DMS153 treated with DMSO at 0.1 percent for 48 hours (cell line): ENCODE results near the gene HIGD1C.
"Not testable (repeated sequence)": the region's sequence is repeated elsewhere in the genome, so short reads cannot be mapped to it uniquely, and the experiment has no call there.

ENCODE experiments used
- DNase-seq: peaks from one replicate; lab custom pipeline; 2025; ENCODE audit not compliant: unreplicated experiment; lab: John Stamatoyannopoulos, UW

The HIGD1C gene

DNA sequence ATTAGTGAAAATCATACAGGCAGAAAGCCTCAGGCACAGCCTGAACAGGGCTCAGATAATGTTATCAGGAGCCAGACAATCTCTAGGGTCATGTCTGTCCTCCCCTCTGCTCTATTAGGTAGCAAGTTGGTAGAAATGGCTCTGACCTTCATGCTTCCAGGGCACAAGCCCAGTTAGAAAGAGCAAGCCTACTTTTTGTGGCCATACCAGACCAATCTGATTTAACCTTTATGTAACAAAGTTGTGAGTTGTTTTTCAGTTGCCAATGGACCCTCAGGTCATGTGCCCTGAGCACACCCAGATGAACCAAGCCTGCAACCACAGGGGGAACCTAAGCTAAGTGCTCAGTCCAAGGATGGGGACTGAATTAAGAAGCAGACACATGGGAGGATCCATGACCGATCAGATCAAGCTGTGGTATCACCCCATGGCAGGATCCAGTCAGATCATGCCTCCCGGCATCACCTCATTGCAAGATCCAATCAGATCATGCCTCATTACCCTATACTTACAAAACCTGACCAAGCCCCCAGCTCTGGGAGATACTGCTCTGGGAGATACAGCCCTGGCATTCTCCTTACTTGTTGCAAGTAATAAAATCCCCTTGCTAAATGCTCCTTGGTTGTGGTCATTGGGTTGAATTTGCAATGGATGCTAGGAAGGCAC, 18.8 kb upstream of the HIGD1C start:
- DNase-seq = no peak

DNA sequence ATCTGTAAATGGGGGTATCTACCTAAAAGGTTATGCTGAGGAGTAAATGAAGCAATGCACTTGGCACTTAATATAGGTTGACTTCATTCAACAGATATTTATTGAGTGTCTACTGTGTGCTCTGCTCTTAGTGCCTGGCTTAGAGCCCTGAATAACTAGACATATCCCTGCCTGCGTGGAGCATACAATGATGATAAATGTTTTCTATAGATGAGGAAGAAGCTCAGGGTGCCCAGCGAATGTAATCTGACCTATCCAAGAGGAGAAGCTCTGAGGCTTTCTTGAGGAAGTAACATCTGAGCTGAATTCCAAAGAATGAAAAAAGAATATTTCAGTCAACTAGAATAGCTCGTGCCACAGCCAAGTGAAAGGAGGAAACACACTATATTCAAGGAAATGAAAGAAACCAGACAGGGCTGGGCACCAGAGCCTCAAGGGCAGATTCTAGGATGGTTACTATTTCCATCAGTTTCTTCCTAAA, 17.9 kb upstream of the HIGD1C start:
- DNase-seq = no peak

DNA sequence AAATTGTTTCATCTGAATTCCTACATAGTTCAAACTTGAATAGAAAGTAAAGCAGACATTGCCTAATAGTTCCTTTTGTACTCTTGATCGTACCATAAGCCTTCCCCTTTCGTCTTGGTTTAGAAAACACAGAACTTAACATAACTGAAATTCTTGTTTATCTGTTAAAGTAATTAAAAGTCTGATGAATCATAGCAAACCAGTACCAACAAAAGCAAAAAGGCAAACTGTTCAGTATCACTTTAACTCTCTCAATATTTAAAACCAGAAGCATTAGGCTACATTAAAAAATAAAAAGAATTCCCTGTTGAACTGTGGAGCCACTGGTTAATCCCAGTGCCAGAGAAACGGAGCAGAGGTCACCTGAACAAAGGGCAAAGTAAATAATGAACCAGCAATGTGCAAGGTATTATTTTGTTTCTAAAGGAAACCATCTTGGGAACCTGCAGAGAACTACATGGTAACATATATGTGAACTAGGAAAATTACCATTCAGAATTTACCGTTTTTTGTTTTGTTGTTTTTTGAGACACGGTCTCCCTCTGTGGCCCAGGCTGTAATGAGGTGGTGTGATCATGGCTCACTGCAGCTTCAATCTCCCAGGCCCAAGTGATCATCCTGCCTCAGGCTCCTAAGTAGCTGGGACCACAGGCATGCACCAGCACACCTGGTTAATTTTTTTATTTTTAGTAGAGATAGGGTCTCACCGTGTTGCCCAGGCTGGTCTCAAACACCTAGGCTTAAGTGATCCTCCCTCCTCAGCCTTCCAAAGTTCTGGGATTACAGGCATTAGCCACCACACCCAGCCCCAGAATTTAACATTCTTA, 17.1 kb upstream of the HIGD1C start:
- no peak for DNase-seq

DNA sequence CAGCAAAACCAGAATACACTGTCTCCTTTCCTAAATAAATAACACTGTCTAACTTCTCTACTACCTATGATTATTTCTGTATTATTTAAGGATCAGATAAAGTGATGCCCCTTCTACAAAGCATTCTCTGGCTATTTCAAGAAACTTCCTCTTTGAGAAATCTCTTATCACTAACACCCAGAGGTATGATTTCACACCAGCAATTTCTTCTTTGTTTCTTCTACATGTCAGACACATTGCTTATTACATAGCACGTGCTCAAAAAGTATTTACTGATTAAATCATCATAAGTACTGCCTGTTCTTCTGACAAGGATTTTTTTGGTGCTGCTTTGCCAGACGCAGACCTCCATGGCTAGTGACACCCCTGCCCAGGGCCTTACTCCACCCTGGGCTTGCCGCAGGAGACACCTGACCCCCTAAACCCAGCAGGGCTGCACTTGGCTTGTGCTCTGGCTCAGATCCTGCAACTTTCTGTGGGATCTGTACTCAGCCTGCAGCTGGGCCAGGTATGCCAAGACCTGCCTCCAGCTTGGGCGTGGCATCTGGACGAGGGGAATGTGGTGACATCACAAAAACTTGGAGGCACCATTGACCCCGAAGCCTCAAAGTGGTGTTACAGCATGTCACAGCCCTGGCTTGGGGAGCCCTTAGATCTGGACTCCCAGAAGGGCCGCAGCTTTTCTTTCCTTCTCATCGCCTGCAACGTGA, 15.4 kb upstream of the HIGD1C start:
- DNase-seq = no peak

DNA sequence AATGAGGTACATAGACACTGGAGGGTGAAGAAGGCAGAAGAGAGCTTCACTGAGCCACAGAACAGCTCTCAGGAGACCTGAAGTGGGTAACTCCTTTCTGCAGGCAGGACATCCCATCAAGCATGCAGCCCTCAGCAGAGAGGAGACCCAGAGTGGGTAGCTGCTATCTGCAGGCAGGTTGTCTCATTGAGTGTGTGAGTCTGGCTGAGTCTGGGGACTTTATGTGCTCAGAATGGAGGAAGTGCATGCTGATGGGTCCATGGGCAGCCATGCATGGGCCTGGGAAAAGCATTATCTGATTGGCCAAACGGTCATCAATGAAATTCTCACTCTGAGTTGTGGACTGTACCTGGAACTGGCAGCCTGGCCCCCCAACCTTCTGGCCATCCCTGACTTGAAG, 14.7 kb upstream of the HIGD1C start:
- no peak for DNase-seq

DNA sequence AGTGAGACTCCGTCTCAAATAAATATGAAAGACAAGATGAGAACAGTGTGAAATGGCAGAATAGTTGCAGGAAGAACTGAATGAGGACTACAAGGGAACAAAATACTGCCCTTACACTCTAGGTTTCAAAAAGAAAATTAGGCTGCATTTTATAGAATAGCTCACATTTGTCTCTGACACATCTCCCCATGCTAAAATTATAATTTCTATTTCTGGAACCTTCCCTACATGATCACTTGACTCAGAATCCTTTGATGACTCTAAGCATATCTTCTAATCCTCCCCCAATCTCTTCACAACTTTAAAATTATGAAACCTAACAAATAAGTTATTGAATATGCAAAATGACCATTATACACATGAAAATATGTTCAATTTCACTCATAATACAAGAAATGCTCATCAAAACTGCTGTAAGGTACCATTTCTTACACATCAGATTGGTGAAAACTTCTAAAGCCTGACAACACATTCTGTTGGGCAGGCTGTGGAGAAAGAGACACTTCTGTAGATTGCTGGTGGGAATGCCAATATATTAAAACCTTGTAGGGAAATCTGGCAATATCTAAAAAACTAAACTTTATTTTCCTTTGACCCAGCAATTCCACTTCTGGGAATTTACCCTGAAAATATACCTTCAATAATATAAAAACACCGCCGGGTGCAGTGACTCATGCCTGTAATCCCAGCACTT, 4.3 kb upstream of the HIGD1C start:
- no peak for DNase-seq

DNA sequence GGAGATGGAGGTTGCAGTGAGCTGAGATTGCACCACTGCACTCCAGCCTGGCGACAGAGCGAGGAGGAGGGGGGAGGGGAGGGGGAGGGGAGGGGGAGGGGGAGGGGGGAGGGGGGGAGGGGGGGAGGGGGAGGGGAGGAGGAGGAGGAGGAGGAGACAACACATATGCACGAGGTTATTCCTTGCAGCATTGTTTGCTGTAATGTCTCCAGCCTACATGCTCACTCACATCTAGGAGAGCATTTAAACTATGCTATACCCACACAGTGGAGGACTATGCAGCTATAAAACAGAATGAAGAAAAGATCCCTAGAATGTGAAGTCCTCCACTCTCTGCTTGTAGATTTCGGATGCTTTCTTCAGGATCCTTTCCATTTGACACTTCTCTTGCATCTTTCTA, 3.5 kb upstream of the HIGD1C start:
- no peak for DNase-seq

DNA sequence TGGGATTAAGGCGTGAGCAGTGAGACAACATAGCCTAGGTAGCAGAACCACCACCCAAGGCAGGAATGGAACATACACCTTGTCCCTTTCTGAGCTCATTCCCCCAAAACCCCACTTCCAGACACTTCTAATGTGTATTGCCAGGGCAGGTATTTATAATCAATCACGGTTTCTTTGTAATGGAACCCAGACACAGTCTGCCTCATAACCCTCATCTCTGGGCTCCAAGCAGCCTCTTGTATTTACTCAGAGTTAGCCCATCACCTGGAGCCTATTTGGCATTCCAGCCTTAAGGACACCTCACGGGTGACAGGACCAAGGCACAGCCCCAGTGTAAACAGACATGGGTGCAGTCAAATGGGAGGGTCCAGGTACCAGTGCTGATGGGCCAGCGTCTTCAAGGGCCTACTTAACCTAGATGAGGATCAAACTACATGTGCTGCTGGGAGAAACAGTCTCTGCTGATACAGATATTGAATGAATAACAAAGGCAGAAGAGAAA, 2.5 kb upstream of the HIGD1C start:
- DNase-seq = no peak

DNA sequence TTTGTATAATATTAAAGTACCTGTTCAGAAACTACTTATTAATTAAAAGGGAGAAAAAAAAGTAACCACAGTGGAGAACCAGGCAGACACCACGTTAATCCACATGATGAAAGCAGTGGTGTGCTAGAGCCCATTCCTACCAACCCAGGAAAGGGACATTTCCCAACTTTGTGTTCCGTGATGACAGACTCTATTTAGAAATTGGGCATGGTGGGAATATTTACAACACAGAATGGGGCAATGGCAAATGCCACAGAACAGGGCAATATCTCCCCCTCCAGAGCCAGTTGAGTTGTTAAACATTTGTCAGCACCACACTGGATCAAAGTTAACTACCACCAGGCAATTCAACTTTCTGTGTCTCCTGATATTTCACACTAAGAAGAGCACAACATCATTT, 1.2 kb upstream of the HIGD1C start:
- DNase-seq = no peak

DNA sequence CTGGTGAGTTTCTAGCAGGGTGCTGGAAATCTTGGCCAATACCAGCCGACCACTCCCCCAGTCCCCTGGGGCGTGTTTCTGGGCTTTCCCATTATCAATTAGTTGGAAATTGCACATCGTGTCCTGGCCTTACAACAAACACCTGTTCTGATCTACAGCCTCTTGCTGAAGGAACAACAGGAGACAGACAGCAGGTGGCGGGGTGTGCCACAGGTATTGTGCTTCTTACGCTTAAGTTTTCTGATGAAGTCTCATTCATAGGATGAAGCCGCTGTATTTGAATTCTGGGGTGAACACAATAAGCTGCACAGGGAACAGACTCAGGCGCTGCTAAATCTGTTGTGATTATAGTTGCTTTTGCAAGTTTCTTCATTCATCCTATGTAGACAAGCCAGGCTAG, 703 bp downstream of the HIGD1C start:
- DNase-seq = no peak

DNA sequence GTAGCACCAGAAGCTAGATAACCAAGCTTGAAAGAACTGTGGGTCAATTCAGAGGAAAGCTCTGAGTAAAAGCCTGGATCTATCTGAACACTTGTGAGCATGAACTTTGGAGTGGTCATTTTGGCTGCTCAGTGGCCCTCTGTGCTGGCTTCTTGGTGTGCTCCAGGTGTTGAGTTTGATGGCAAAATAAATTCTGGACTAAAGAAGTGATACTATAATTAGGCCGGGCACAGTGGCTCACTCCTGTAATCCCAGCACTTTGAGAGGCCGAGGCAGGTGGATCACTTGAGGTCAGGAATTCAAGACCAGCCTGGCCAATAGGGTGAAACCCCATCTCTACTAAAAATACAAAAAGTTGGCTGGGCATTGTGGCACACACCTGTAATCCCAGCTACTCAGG, 2.4 kb downstream of the HIGD1C start:
- DNase-seq = not testable (repeated sequence)

DNA sequence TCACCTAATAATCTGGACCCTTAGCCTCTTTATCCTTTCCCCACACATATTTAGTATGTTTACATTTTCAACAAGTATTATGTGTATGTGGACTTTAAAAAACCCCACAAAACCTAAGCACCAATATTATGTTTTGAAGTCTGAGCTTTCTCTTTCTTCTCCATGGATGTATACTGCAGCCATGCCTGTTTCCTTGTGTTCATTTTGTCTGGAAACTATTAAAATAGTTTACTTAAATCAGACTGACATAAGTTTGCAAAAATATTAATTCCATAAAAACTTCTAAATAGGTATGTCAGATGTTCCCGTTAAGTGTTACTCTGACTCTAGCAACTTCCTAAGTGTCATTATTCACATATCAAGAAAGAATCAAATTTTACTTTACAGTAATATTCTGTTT, 2.9 kb downstream of the HIGD1C start:
- no peak for DNase-seq

DNA sequence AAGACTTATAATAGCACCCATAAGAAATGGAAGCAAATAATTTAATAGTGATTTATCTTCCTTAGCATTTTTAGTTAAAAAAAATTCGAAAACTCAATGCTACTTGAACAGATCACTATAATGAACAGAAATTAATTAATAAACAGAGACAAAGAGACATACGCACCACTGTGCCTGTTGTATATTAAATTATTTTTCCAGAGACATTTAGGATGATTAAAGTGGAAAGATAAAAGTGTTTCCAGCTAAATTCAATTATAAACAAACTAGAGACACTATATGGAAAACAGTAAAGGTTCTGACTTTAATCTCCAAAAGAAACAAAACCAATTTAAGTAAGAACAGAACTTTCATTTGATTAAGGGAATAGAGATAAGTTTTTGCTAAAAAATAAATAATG, 3.4 kb downstream of the HIGD1C start:
- no peak for DNase-seq

DNA sequence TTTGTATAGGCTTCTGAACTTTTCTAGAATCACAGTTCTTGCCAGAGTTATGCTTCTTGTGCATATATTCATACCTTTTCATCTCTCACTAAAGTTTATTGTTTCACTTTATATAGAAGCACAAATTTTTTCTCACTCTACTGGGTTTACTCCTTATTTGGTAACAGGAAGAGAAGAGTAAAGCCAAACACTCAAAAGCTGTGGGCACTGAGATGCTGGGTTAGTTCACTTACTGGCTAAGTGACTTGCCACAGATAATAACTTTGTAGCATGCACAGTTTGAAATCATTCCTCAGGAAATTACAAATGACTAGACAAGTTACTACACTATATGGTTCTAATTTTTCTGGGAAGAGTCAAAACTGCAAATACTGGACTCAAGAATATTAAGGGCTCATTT, 7.8 kb downstream of the HIGD1C start:
- DNase-seq = no peak

DNA sequence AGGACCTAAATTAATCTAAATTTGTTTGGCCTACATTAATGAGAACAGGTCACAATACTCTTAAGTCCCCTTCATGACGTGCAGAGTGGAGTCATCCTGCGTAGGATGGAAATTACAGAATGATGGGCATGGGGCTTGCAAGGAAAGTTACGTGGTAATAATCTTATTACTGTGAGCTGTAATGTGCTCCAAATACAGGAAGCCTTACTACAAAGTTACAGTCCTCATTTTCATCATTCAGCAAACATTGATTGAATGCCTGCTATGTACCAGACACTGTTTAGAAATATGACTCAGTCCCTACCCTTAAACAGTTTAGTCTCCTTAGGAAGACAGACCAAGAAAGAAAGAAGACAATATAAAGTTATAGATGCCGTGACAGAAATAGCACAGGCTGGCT, 9.4 kb downstream of the HIGD1C start:
- DNase-seq = no peak

DNA sequence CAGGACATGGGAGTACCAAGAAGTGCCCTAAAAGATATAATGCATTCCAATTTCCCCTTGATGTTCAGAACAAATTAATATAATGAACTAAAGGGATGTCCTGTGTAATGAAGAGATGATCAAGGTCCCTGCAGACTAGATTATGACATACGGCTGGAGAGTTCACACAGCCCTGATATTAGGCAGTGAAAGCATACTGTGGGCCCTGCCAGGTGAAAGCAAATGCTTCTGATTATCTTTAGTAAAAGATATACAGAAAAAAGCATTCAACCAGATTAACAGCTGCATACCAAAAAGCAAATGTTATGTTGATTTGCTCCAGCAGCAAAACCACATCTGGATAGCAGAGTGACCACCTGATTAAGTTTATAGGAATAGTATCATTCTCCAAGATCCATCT, 12.1 kb downstream of the HIGD1C start:
- no peak for DNase-seq

DNA sequence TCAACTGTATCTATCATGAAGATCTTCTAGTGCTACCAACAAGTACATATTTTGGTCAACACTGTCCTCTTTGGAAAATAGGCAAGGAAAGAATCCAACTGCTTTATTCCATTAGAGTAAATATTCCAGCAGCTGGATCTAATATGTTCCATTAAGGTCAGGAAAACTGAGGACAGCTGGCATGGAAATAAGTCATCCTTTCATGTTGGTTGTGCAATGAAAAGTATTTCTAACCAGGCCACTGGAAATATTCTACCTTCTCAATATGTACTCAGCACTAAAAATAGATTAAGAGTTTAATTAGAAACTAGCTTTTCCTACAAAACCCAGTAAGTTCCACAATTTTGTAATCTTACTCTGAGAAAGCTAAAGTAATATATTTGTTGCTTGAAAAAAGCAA, 19.6 kb downstream of the HIGD1C start:
- DNase-seq = no peak

DNA sequence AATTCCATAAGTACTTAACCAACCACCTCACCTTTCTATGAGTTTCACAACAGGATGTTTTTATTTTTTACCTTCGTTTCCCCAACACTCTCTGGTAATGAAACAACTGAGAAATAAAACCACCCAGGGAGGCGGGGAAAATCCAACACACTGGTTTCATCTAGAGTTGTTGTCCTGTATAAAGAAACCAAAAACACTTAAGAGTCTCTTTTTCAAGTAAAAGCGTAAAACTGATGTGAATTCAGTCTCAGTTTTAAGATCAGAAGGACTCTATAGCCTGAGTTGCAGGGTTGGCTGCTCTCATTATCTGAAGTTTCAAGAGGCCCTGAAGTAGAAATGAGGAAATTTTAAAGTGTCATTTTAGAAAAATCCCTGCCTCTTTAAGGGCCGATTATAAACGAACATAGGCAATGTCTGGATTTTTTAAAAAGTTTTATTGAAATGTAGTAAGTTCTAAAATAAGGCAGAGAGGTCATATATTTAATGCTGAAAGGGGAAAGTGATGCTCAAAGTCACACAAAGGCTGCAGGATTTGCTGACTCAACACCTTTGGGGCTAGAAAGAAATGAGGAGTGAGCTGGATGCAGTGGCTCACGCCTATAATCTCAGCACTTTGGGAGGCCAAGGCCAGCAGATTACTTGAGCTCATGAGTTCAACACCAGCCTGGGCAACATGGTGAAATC, 27.2 kb downstream of the HIGD1C start:
- no peak for DNase-seq

DNA sequence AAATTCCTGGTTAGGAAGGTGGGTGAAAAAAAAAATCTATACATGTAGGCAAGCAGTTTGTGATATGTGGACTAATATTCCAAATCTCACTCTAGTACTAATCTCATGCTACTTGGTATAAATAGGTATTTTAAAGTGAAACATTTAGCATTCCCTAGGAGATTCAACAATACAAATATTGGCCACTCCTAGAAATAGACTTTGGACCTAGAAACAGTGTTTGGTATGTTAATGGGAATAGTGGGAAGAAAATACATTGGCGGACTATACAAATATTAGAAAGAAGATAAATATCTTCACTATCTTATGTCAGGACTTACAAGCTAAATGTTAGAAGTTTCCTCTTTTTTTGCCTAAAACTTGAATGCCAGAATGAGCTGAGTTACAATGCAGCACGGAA, 28.2 kb downstream of the HIGD1C start:
- DNase-seq = no peak

DNA sequence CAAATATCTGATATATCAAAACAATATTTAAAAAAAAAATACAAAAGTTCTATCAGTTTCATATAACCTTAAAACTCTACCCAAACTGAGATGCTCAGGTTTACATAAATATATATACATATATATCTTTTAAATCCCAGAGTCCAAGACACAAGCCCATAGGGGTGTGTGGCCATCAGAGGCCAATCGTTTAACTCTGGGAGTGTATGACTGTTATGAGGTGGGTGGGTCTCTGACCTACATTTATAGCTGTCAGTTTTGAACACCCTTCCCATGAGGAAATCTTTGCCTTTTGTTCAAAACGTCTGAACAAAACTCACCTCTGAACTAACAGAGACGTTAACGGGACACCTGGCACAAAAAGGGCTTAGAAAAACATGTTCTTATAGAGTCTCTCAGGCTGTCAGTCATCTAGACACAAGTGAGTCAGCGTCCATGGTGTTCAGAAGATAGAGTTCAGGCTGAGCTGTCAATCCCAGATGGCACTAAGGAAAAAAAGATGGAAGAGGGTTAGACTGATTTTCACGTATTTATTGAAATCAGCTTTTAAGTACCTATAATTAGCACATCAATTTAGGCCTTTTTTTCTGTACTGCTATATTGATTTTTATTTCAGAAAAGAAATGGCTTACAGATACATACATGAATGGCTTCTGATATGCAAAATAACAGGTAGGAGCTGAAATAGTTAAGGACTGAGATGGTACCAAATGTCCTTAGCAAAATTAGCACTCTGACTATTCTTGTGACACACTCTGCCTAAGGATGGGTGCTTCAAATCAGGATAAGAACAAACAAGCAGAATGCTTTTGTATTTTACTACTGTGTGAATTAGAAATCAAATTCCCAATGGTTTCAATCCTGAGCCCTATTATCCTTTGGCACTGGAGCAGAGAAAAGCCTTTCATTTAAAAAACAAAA, 29.2 kb downstream of the HIGD1C start:
- DNase-seq = no peak
